H9 (cell line): ENCODE data around the gene ALAS1. TPM values are rescaled to one million over a fixed set of nuclear protein-coding genes. Genes with fewer than 3 reads are reported as not detected.

Experiments used
- DNase-seq: peaks from one replicate; pipeline ENCODE4 v3.0.0-alpha.2; 2017
- H2AFZ ChIP-seq: one replicate; pipeline ENCODE4 v1.6.1; 2013; ENCODE audit warnings: mild to moderate bottlenecking, low read length, control low read depth, moderate library complexity
- H2AK5ac ChIP-seq: 2 replicates; pipeline ENCODE4 v1.6.1; 2013; ENCODE audit warnings: low read length, control low read depth, mixed read lengths; ENCODE audit not compliant: insufficient read length
- H2BK120ac ChIP-seq: one replicate; pipeline ENCODE4 v1.6.1; 2013; ENCODE audit warnings: low read depth, mild to moderate bottlenecking, low read length, control low read depth, inconsistent platforms; ENCODE audit not compliant: poor library complexity, severe bottlenecking
- H2BK12ac ChIP-seq: 2 replicates; pipeline ENCODE4 v1.6.1; 2013; ENCODE audit warnings: low read length, control low read depth, mixed read lengths, low read depth; ENCODE audit not compliant: insufficient read length
- H2BK15ac ChIP-seq: 2 replicates; pipeline ENCODE4 v1.6.1; 2013; ENCODE audit warnings: low read depth, low read length, control low read depth
- H2BK20ac ChIP-seq: one replicate; pipeline ENCODE4 v1.6.1; 2013; ENCODE audit warnings: low read depth, mild to moderate bottlenecking, low read length, control low read depth, inconsistent platforms; ENCODE audit not compliant: poor library complexity, severe bottlenecking
- H2BK5ac ChIP-seq: 2 replicates; pipeline ENCODE4 v1.6.1; 2013; ENCODE audit warnings: low read length, control low read depth, mixed read lengths; ENCODE audit not compliant: insufficient read length
- H3K14ac ChIP-seq: 2 replicates; pipeline ENCODE4 v1.6.1; 2013; ENCODE audit warnings: low read length, control low read depth; ENCODE audit not compliant: insufficient read depth
- H3K18ac ChIP-seq: 2 replicates; pipeline ENCODE4 v1.6.1; 2013; ENCODE audit warnings: low read depth, mild to moderate bottlenecking, mixed read lengths, low read length, control low read depth; ENCODE audit not compliant: insufficient read length
- H3K23ac ChIP-seq: 2 replicates; pipeline ENCODE4 v1.6.1; 2013; ENCODE audit warnings: low read length, control low read depth, mixed read lengths, low read depth; ENCODE audit not compliant: insufficient read length
- H3K23me2 ChIP-seq: 2 replicates; pipeline ENCODE4 v1.6.1; 2013; ENCODE audit warnings: low read depth, mild to moderate bottlenecking, mixed read lengths, low read length, control low read depth; ENCODE audit not compliant: insufficient read length, poor library complexity, severe bottlenecking
- H3K27ac ChIP-seq: 2 replicates; pipeline ENCODE4 v1.5.1; 2013; ENCODE audit warnings: low read length, control low read depth, mixed read lengths, low read depth; ENCODE audit not compliant: insufficient read length
- H3K27me3 ChIP-seq: 2 replicates; pipeline ENCODE4 v1.6.1; 2013; ENCODE audit warnings: low read length, control low read depth, inconsistent platforms; ENCODE audit not compliant: insufficient read depth
- H3K4ac ChIP-seq: 2 replicates; pipeline ENCODE4 v1.6.1; 2013; ENCODE audit warnings: low read depth, mild to moderate bottlenecking, control low read depth, inconsistent platforms, low read length, moderate library complexity
- H3K4me1 ChIP-seq: 2 replicates; pipeline ENCODE4 v1.6.1; 2013; ENCODE audit warnings: low read length, control low read depth, inconsistent platforms; ENCODE audit not compliant: insufficient read depth
- H3K4me2 ChIP-seq: 2 replicates; pipeline ENCODE4 v1.6.1; 2013; ENCODE audit warnings: low read length, control low read depth, mixed read lengths; ENCODE audit not compliant: insufficient read length, insufficient read depth
- H3K56ac ChIP-seq: 2 replicates; pipeline ENCODE4 v1.6.1; 2013; ENCODE audit warnings: low read depth, mild to moderate bottlenecking, mixed read lengths, low read length, control low read depth; ENCODE audit not compliant: insufficient read length
- H3K79me1 ChIP-seq: 2 replicates; pipeline ENCODE4 v1.6.1; 2013; ENCODE audit warnings: low read depth, mild to moderate bottlenecking, moderate library complexity, low read length, control low read depth, inconsistent platforms; ENCODE audit not compliant: insufficient read depth, poor library complexity, severe bottlenecking
- H3K79me2 ChIP-seq: 2 replicates; pipeline ENCODE4 v1.6.1; 2013; ENCODE audit warnings: low read length, control low read depth, inconsistent platforms; ENCODE audit not compliant: insufficient read depth
- H3K9ac ChIP-seq: 2 replicates; pipeline ENCODE4 v1.6.1; 2013; ENCODE audit warnings: low read length, control low read depth, mixed read lengths; ENCODE audit not compliant: insufficient read length; ENCODE audit errors: extremely low read depth
- H3K9me3 ChIP-seq: one replicate; pipeline ENCODE4 v1.6.1; 2013; ENCODE audit warnings: low read depth, low read length, inconsistent platforms; ENCODE audit not compliant: control insufficient read depth
- H3T11ph ChIP-seq: one replicate; pipeline ENCODE4 v1.6.1; 2013; ENCODE audit warnings: mild to moderate bottlenecking, low read length, control low read depth, inconsistent platforms
- H4K20me1 ChIP-seq: one replicate; pipeline ENCODE4 v1.6.1; 2013; ENCODE audit not compliant: control insufficient read depth, insufficient read length, insufficient read depth
- H4K5ac ChIP-seq: 2 replicates; pipeline ENCODE4 v1.6.1; 2013; ENCODE audit warnings: low read depth, mild to moderate bottlenecking, mixed read lengths, low read length, control low read depth; ENCODE audit not compliant: insufficient read length
- H4K8ac ChIP-seq: replicated peaks from 2 replicates; pipeline ENCODE4 v1.6.1; 2013; ENCODE audit warnings: low read length, control low read depth, mixed read lengths, low read depth; ENCODE audit not compliant: insufficient read length
- H4K91ac ChIP-seq: 2 replicates; pipeline ENCODE4 v1.6.1; 2013; ENCODE audit warnings: low read depth, mild to moderate bottlenecking, moderate library complexity, mixed read lengths, low read length, control low read depth; ENCODE audit not compliant: insufficient read length
- H3K27ac Mint-ChIP-seq, 3 experiments: 2 replicates in 2 of 3; 3 replicates in 1 of 3; pipeline ENCODE4 v1.8.0; 2020 to 2021; ENCODE audit warnings: mixed read lengths in 3 of 3, mild to moderate bottlenecking in 1 of 3, moderate library complexity in 1 of 3
- H3K27me3 Mint-ChIP-seq: 2 replicates; pipeline ENCODE4 v1.8.0; 2021; ENCODE audit warnings: low read depth, mild to moderate bottlenecking, moderate library complexity, mixed read lengths
- H3K36me3 Mint-ChIP-seq, 3 experiments: 2 replicates in 2 of 3; 3 replicates in 1 of 3; pipeline ENCODE4 v1.8.0; 2020 to 2021; ENCODE audit warnings: low read depth in 3 of 3, mixed read lengths in 3 of 3; ENCODE audit not compliant: insufficient read depth in 1 of 3
- H3K4me1 Mint-ChIP-seq, 2 experiments: 2 replicates each; pipeline ENCODE4 v1.8.0; 2020; ENCODE audit warnings: mixed read lengths in 2 of 2
- H3K4me3 Mint-ChIP-seq, 2 experiments: 2 replicates in 1 of 2; 3 replicates in 1 of 2; pipeline ENCODE4 v1.8.0; 2020 to 2021; ENCODE audit warnings: mild to moderate bottlenecking in 2 of 2, mixed read lengths in 2 of 2, moderate library complexity in 1 of 2
- H3K9me3 Mint-ChIP-seq, 2 experiments: 2 replicates in 1 of 2; 3 replicates in 1 of 2; pipeline ENCODE4 v1.8.0; 2020; ENCODE audit warnings: mild to moderate bottlenecking in 2 of 2, mixed read lengths in 2 of 2, moderate library complexity in 1 of 2
- WGBS: extraction: QIAGEN DNeasy Blood & Tissue Kit; methylation state at CpG from one replicate; pipeline ENCODE4 v1.1.7; 2013; ENCODE audit warnings: missing lambda C conversion rate, low lambda C conversion rate, mixed read lengths; ENCODE audit not compliant: insufficient read length; ENCODE audit errors: extremely low coverage; 5-methylcytosine and 5-hydroxymethylcytosine counted together
- total RNA-seq: library from RNA; stranded (reverse); gene quantifications from 2 replicates; pipeline ENCODE4 v1.2.1, GENCODE V29; 2021
- TF ChIP-seq, protein P1 (sequence below): fragments of 200-600 bp; sonication (generic); conservative IDR thresholded peaks from 3 replicates; pipeline ENCODE4 v1.8.0; 2021; ENCODE audit warnings: antibody characterized with exemption, mild to moderate bottlenecking

The ALAS1 gene
- total RNA-seq, 1 experiment from 2014 or later = 39.1 TPM

DNA sequence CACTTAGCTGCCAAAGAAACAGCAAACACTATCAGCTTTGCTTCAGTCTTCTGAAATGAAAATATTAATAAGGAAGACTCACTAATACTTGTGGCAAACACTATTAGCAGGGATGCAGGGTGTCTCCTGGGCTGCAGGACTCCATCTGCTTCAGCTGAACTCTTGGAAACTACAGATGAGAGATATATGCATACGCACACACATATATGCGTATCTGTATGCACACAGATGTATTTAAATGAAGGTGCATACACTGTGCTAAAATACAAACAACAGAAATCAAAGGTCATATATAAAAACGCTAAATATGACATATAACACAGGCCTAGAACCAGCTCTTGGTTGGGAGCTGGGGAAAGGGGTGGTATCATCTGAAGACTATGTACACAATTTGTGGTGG is 58.2 kb downstream of the ALAS1 start:
- H3K4me1 Mint-ChIP-seq = no peaks in the 10 kb centered on the region
- H3K27ac ChIP-seq = no peak overlapping the region
- no peak overlapping the region for H3K14ac ChIP-seq
- TF ChIP-seq, protein P1, sequence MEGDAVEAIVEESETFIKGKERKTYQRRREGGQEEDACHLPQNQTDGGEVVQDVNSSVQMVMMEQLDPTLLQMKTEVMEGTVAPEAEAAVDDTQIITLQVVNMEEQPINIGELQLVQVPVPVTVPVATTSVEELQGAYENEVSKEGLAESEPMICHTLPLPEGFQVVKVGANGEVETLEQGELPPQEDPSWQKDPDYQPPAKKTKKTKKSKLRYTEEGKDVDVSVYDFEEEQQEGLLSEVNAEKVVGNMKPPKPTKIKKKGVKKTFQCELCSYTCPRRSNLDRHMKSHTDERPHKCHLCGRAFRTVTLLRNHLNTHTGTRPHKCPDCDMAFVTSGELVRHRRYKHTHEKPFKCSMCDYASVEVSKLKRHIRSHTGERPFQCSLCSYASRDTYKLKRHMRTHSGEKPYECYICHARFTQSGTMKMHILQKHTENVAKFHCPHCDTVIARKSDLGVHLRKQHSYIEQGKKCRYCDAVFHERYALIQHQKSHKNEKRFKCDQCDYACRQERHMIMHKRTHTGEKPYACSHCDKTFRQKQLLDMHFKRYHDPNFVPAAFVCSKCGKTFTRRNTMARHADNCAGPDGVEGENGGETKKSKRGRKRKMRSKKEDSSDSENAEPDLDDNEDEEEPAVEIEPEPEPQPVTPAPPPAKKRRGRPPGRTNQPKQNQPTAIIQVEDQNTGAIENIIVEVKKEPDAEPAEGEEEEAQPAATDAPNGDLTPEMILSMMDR = no peak
- H3K56ac ChIP-seq = no peak overlapping the region
- H4K91ac ChIP-seq = no peak overlapping the region
- no peak overlapping the region for H2BK20ac ChIP-seq
- no peaks in the 10 kb centered on the region for H3K9me3 ChIP-seq
- no peak overlapping the region for H3K18ac ChIP-seq
- no peak overlapping the region for H2BK5ac ChIP-seq
- peaks cover 45 to 99% (median 85%) of the 10 kb centered on the region in 3 experiments; a peak in 6 of 7 replicates for H3K36me3 Mint-ChIP-seq
- no peak overlapping the region for H3K4ac ChIP-seq
- H3K9ac ChIP-seq = no peak overlapping the region
- no peak overlapping the region for H2BK12ac ChIP-seq
- no peaks in the 10 kb centered on the region for H3K79me2 ChIP-seq
- no peak overlapping the region for H3K23ac ChIP-seq
- H3K27me3 ChIP-seq = no peaks in the 10 kb centered on the region; the same call in 1 of the 2 replicates
- no peak overlapping the region for H2AK5ac ChIP-seq
- no peak for DNase-seq
- no peaks in the 10 kb centered on the region for H3K9me3 Mint-ChIP-seq
- H3K4me2 ChIP-seq = no peak overlapping the region
- no peak overlapping the region for H2AFZ ChIP-seq
- no peak overlapping the region for H2BK15ac ChIP-seq
- no peak overlapping the region for H4K8ac ChIP-seq
- no CpG with 5 or more reads among the region's 3 CpGs for WGBS
- no peak overlapping the region for H3T11ph ChIP-seq
- no peaks in the 10 kb centered on the region for H3K23me2 ChIP-seq
- H3K79me1 ChIP-seq = no peaks in the 10 kb centered on the region
- H3K27me3 Mint-ChIP-seq = no peaks in the 10 kb centered on the region
- no peak overlapping the region for H3K4me3 Mint-ChIP-seq
- H2BK120ac ChIP-seq = no peak overlapping the region
- H4K5ac ChIP-seq = no peak overlapping the region
- no peak overlapping the region for H3K27ac Mint-ChIP-seq
- no peaks in the 10 kb centered on the region for H4K20me1 ChIP-seq
- H3K4me1 ChIP-seq = no peaks in the 10 kb centered on the region
